Fibroblast of lung (primary cell): ENCODE measurements around the gene HSPB6. TPM values are rescaled to one million over a fixed set of nuclear protein-coding genes. Genes with fewer than 3 reads are reported as not detected.

Source experiments
- DNase-seq, 2 donors: peaks; one replicate each; pipeline versions ENCODE4 v3.0.0 to v3.0.0-alpha.2; 2010; ENCODE audit warnings: low read depth in 2 of 2
- H2AFZ ChIP-seq: 2 replicates; pipeline ENCODE4 v1.5.1; 2012; ENCODE audit warnings: low read length, control low read depth, inconsistent platforms
- H3K27ac ChIP-seq: 2 replicates; pipeline ENCODE4 v1.5.1; 2011; ENCODE audit warnings: low read length, control low read depth; ENCODE audit not compliant: insufficient read depth
- H3K27me3 ChIP-seq: 2 replicates; pipeline ENCODE4 v1.5.1; 2011; ENCODE audit warnings: mild to moderate bottlenecking, low read length; ENCODE audit not compliant: control insufficient read depth, insufficient read depth
- H3K36me3 ChIP-seq: 2 replicates; pipeline ENCODE4 v1.5.1; 2011; ENCODE audit warnings: low read length; ENCODE audit not compliant: control insufficient read depth, insufficient read depth
- H3K4me1 ChIP-seq: 2 replicates; pipeline ENCODE4 v1.5.1; 2011; ENCODE audit warnings: low read length; ENCODE audit not compliant: control insufficient read depth, insufficient read depth; ENCODE audit errors: extremely low read depth
- H3K4me2 ChIP-seq: 2 replicates; pipeline ENCODE4 v1.5.1; 2011; ENCODE audit warnings: low read length, control low read depth; ENCODE audit not compliant: insufficient read depth; ENCODE audit errors: extremely low read depth
- H3K4me3 ChIP-seq, 4 experiments: fragments of 200-600 bp in 1 of 4; sonication (generic) in 1 of 4; replicated peaks in 1 of 4; 2 replicates each; pipeline ENCODE4 v1.5.1; 2011 to 2016; ENCODE audit warnings: low read length in 4 of 4, low read depth in 3 of 4, mild to moderate bottlenecking in 3 of 4, control low read depth in 2 of 4, inconsistent platforms in 1 of 4, mixed read lengths in 1 of 4; ENCODE audit not compliant: insufficient read depth in 1 of 4; ENCODE audit errors: control extremely low read depth in 1 of 4
- H3K79me2 ChIP-seq: 2 replicates; pipeline ENCODE4 v1.5.1; 2012; ENCODE audit warnings: mild to moderate bottlenecking, low read length, inconsistent platforms; ENCODE audit not compliant: control insufficient read depth, insufficient read depth
- H3K9ac ChIP-seq: 2 replicates; pipeline ENCODE4 v1.5.1; 2011; ENCODE audit warnings: mild to moderate bottlenecking, low read length, control low read depth; ENCODE audit not compliant: insufficient read depth
- H3K9me3 ChIP-seq: 2 replicates; pipeline ENCODE4 v1.5.1; 2012; ENCODE audit warnings: low read depth, low read length; ENCODE audit not compliant: control insufficient read depth, insufficient read depth
- H4K20me1 ChIP-seq: 2 replicates; pipeline ENCODE4 v1.5.1; 2011; ENCODE audit warnings: low read length; ENCODE audit not compliant: control insufficient read depth, insufficient read depth; ENCODE audit errors: extremely low read depth
- EZH2 ChIP-seq: IDR thresholded peaks from 2 replicates; pipeline ENCODE4 v1.5.1; 2012; ENCODE audit warnings: low read length, control low read depth, mild to moderate bottlenecking; ENCODE audit errors: missing control alignments
- polyA plus RNA-seq, 2 donors: library from polyadenylated mRNA; depleted of rRNA in 1 of 2; stranded (reverse) in 1 of 2; unstranded in 1 of 2; fragments of >200 nt; gene quantifications; 2 replicates each; pipeline ENCODE4 v1.2.1, GENCODE V29; 2011 to 2012; ENCODE audit warnings: missing spikeins in 1 of 2
- total RNA-seq: library from RNA; depleted of rRNA; stranded (reverse); fragments of >200 nt; gene quantifications from 2 replicates; pipeline ENCODE4 v1.2.1, GENCODE V29; 2014
- TF ChIP-seq, protein P1 (sequence below), 2 donors: IDR thresholded peaks in 1 of 2; conservative IDR thresholded peaks in 1 of 2; 1 replicate in 1 of 2; 2 replicates in 1 of 2; pipeline ENCODE4 v1.5.1; 2011 to 2012; ENCODE audit warnings: low read length in 2 of 2, control low read depth in 1 of 2, inconsistent platforms in 1 of 2, low read depth in 1 of 2, mild to moderate bottlenecking in 1 of 2

The HSPB6 gene
- total and polyA plus RNA-seq, 2 donors (not counting 1 experiment from before 2014, with no cell fraction given): 53.1 to 54.3 TPM

DNA sequence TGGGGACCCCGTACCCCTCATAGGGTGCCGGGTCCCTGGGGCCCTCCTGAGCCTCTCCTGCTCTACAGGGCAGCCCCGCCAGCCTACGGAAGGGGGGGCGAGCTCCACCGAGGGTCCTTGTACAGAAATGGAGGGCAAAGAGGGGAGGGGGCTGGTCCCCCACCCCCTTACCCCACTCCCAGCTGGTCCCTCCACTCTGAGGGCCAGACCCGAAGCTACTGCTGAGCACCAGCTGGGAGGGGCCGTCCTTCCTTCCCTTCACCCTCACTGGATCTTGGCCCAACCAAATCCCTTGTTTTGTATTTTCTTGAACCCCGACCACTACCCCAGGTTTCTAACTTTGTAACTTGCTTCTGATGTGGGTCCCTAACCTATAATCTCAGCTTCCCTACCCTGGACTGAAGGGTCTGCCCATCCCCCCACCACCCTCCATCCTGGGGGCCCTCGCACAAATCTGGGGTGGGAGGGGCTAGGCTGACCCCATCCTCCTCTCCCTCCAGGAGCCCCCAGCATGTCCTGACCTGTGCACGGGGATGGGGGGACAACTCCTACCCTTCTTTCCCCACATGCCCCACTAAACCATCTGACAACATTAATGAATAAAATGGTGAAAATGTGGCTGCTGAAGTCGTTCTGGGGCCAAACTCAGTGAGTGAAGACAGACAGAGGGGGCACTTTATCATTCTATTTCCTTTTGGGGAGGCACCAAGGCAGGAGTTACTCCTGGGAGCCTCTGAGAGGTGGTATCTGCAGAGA is 31.6 kb upstream of the HSPB6 start:
- Histone ChIP-seq H3K4me3 (no peak overlapping the region), H3K79me2 (no peaks in the 10 kb centered on the region), H4K20me1 (no peaks in the 10 kb centered on the region), H3K27me3 (no peaks in the 10 kb centered on the region), H2AFZ (no peak overlapping the region), H3K4me2 (no peak overlapping the region), H3K27ac (no peak overlapping the region), H3K4me1 (peaks cover 3% of the 10 kb centered on the region), H3K9ac (no peak overlapping the region), H3K36me3 (peaks cover 4% of the 10 kb centered on the region), H3K9me3 (no peaks in the 10 kb centered on the region)
- DNase-seq: no peak
- TF ChIP-seq, protein P1, sequence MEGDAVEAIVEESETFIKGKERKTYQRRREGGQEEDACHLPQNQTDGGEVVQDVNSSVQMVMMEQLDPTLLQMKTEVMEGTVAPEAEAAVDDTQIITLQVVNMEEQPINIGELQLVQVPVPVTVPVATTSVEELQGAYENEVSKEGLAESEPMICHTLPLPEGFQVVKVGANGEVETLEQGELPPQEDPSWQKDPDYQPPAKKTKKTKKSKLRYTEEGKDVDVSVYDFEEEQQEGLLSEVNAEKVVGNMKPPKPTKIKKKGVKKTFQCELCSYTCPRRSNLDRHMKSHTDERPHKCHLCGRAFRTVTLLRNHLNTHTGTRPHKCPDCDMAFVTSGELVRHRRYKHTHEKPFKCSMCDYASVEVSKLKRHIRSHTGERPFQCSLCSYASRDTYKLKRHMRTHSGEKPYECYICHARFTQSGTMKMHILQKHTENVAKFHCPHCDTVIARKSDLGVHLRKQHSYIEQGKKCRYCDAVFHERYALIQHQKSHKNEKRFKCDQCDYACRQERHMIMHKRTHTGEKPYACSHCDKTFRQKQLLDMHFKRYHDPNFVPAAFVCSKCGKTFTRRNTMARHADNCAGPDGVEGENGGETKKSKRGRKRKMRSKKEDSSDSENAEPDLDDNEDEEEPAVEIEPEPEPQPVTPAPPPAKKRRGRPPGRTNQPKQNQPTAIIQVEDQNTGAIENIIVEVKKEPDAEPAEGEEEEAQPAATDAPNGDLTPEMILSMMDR (conservative IDR thresholded peaks at IDR 0.05 in 1 of 2, IDR thresholded peaks at IDR 0.05 in 1 of 2; ENCODE audit: low read depth in 1 of 2, low read length in 2 of 2): no peak
- TF ChIP-seq EZH2: no peak

DNA sequence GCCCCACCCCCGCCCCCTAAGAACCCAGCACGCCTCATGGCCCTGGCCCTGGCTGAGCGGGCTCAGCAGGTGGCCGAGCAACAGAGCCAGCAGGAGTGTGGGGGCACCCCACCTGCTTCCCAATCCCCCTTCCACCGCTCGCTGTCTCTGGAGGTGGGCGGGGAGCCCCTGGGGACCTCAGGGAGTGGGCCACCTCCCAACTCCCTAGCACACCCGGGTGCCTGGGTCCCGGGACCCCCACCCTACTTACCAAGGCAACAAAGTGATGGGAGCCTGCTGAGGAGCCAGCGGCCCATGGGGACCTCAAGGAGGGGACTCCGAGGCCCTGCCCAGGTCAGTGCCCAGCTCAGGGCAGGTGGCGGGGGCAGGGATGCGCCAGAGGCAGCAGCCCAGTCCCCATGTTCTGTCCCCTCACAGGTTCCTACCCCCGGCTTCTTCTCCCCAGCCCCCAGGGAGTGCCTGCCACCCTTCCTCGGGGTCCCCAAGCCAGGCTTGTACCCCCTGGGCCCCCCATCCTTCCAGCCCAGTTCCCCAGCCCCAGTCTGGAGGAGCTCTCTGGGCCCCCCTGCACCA is 30.5 kb upstream of the HSPB6 start:
- no peak overlapping the region for H3K27ac ChIP-seq
- no peaks in the 10 kb centered on the region for H3K27me3 ChIP-seq
- TF ChIP-seq, protein P1 (conservative IDR thresholded peaks at IDR 0.05 in 1 of 2, IDR thresholded peaks at IDR 0.05 in 1 of 2; ENCODE audit: low read depth in 1 of 2, low read length in 2 of 2): no peak
- TF ChIP-seq EZH2: no peak
- H4K20me1 ChIP-seq: no peaks in the 10 kb centered on the region
- H3K79me2 ChIP-seq: no peaks in the 10 kb centered on the region
- no peak overlapping the region for H3K9ac ChIP-seq
- DNase-seq: no peak
- no peak overlapping the region for H3K4me2 ChIP-seq
- no peak overlapping the region for H3K4me3 ChIP-seq
- peaks cover 6% of the 10 kb centered on the region for H3K36me3 ChIP-seq
- no peaks in the 10 kb centered on the region for H3K9me3 ChIP-seq
- no peaks in the 10 kb centered on the region for H3K4me1 ChIP-seq
- H2AFZ ChIP-seq: no peak overlapping the region

DNA sequence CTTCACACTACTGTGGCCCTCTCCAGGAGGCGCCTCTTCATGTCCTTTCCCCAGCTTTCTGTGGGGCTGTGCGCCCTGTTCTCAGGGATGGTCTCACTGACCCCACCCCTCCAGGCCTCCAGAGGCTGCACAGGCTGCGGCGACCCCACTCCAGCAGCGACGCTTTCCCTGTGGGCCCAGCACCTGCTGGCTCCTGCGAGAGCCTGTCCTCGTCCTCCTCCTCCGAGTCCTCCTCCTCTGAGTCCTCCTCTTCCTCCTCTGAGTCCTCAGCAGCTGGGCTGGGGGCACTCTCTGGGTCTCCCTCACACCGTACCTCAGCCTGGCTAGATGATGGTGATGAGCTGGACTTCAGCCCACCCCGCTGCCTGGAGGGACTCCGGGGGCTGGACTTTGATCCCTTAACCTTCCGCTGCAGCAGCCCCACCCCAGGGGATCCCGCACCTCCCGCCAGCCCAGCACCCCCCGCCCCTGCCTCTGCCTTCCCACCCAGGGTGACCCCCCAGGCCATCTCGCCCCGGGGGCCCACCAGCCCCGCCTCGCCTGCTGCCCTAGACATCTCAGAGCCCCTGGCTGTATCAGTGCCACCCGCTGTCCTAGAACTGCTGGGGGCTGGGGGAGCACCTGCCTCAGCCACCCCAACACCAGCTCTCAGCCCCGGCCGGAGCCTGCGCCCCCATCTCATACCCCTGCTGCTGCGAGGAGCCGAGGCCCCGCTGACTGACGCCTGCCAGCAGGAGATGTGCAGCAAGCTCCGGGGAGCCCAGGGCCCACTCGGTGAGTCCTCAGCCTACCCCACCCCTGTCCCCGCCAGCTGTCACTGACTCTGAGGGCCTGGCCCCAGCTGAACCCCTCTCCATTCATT is 29.7 kb upstream of the HSPB6 start:
- H2AFZ ChIP-seq: no peak overlapping the region
- no peak overlapping the region for H3K4me2 ChIP-seq
- H3K27ac ChIP-seq: no peak overlapping the region
- no peaks in the 10 kb centered on the region for H4K20me1 ChIP-seq
- no peaks in the 10 kb centered on the region for H3K27me3 ChIP-seq
- H3K4me1 ChIP-seq: no peaks in the 10 kb centered on the region
- H3K36me3 ChIP-seq: peaks cover 8% of the 10 kb centered on the region
- no peak overlapping the region for H3K4me3 ChIP-seq
- no peak for DNase-seq
- no peak overlapping the region for H3K9ac ChIP-seq
- no peaks in the 10 kb centered on the region for H3K79me2 ChIP-seq
- no peaks in the 10 kb centered on the region for H3K9me3 ChIP-seq
- TF ChIP-seq, protein P1 (conservative IDR thresholded peaks at IDR 0.05 in 1 of 2, IDR thresholded peaks at IDR 0.05 in 1 of 2; ENCODE audit: low read depth in 1 of 2, low read length in 2 of 2): no peak
- TF ChIP-seq EZH2: no peak
